Measurements from ENCODE around the gene LAG3. TPM values are rescaled to one million over a fixed set of nuclear protein-coding genes. Genes with fewer than 3 reads are reported as not detected.

The LAG3 gene
- total RNA-seq, 1 experiment from 2014 or later: 2.6 TPM

- TF ChIP-seq SMAD3 (CRISPR knock-in tag; IDR thresholded peaks at IDR 0.05; ENCODE audit: borderline replicate concordance): 0 out of 2 replicates have a peak, but pooled peaks have one; percentile 6
- no peak; the same call in 1 of the 2 replicates for TF ChIP-seq E2F5 (CRISPR knock-in tag; IDR thresholded peaks at IDR 0.05)
- TF ChIP-seq ELF4 (CRISPR knock-in tag; IDR thresholded peaks at IDR 0.05; ENCODE audit: low read depth): no peak
- peak; percentile 73; the same call in 1 of the 2 replicates for TF ChIP-seq FOXK1 (CRISPR knock-in tag; IDR thresholded peaks at IDR 0.05)
- peak; percentile 14; the same call in 1 of the 2 replicates for TF ChIP-seq HMGA2 (CRISPR knock-in tag; IDR thresholded peaks at IDR 0.05)
- TF ChIP-seq RELA (CRISPR knock-in tag; IDR thresholded peaks at IDR 0.05; ENCODE audit: borderline replicate concordance): peak; percentile 87
- TF ChIP-seq IRF1 (CRISPR knock-in tag; IDR thresholded peaks at IDR 0.05): peak; percentile 32; the same call in 1 of the 2 replicates
- TF ChIP-seq ZNF317 (CRISPR knock-in tag; IDR thresholded peaks at IDR 0.05; ENCODE audit: borderline replicate concordance, low read depth): 0 out of 2 replicates have a peak, but pooled peaks have one; percentile 16
- TF ChIP-seq NR1H2 (CRISPR knock-in tag; IDR thresholded peaks at IDR 0.05): no peak
- TF ChIP-seq IRF2 (CRISPR knock-in tag; IDR thresholded peaks at IDR 0.05; ENCODE audit: borderline replicate concordance, low read depth): no peak
- TF ChIP-seq OVOL2 (CRISPR knock-in tag; IDR thresholded peaks at IDR 0.05; ENCODE audit: borderline replicate concordance): no peak
- peak; percentile 89; the same call in 1 of the 2 replicates for TF ChIP-seq CTCF (IDR thresholded peaks at IDR 0.05)
Observed at GRCh38 chr12:6752921-6753771, 19.2 kb upstream of the LAG3 start, which contains the start of gene MLF2 (continued).

- ChIA-PET POLR2A (interaction anchor here (0.5 to 5.1 kb wide), 14 partner anchors 14 to 190 kb away, joined by 3 to 84 read pairs (median 6); partner anchors contain the start of genes C12orf57, CDCA3, COPS7A and GPR162), CTCF (interaction anchor here (0.5 to 7.7 kb wide), 39 partner anchors 8 to 192 kb away, joined by 3 to 234 read pairs (median 6); partner anchors contain the start of genes CDCA3, COPS7A, GNB3 and GPR162)
- 0 out of 2 replicates have a peak, but pooled peaks have one; percentile 5 for TF ChIP-seq E2F5 (CRISPR knock-in tag; IDR thresholded peaks at IDR 0.05)
- TF ChIP-seq HMGA2 (CRISPR knock-in tag; IDR thresholded peaks at IDR 0.05): no peak
- TF ChIP-seq HMGXB4 (CRISPR knock-in tag; IDR thresholded peaks at IDR 0.05): 0 out of 2 replicates have a peak, but pooled peaks have one; percentile 7
- TF ChIP-seq PRDM15 (CRISPR knock-in tag; IDR thresholded peaks at IDR 0.05): no peak
- Mint-ChIP-seq H3K27ac (peak overlapping the region; percentile 99), H3K4me3 (peak overlapping the region; percentile 92), H3K4me1 (peaks cover 31% of the 10 kb centered on the region), H3K9me3 (no peaks in the 10 kb centered on the region), H3K27me3 (ENCODE audit: low read depth) (no peaks in the 10 kb centered on the region), H3K36me3 (peaks cover 30% of the 10 kb centered on the region)
- ATAC-seq: peak; percentile 16
- DNase-seq (ENCODE audit: low spot score): no peak
Observed at GRCh38 chr12:6753772-6754356, 18.5 kb upstream of the LAG3 start.
